ENCODE results near the gene OSTM1.
A peak's percentile ranks its signal among the peaks of the same experiment; 100 is the strongest.

- TF ChIP-seq, protein P1, sequence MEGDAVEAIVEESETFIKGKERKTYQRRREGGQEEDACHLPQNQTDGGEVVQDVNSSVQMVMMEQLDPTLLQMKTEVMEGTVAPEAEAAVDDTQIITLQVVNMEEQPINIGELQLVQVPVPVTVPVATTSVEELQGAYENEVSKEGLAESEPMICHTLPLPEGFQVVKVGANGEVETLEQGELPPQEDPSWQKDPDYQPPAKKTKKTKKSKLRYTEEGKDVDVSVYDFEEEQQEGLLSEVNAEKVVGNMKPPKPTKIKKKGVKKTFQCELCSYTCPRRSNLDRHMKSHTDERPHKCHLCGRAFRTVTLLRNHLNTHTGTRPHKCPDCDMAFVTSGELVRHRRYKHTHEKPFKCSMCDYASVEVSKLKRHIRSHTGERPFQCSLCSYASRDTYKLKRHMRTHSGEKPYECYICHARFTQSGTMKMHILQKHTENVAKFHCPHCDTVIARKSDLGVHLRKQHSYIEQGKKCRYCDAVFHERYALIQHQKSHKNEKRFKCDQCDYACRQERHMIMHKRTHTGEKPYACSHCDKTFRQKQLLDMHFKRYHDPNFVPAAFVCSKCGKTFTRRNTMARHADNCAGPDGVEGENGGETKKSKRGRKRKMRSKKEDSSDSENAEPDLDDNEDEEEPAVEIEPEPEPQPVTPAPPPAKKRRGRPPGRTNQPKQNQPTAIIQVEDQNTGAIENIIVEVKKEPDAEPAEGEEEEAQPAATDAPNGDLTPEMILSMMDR (IDR thresholded peaks at IDR 0.05), result peak in 1 of 4 experiments; percentile 6
- TF ChIP-seq POLR2A (IDR thresholded peaks at IDR 0.05) (peak; percentile 81), POLR2AphosphoS5 (IDR thresholded peaks at IDR 0.05) (no peak)
Observed at GRCh38 chr6:108074359-108075144, at the start of gene OSTM1.

Data from prostate gland (tissue), 2 donors.